GM08714 (cell line): ENCODE measurements around the gene ZFAND6.
A peak's percentile ranks its signal among the peaks of the same experiment; 100 is the strongest.
"Not testable (repeated sequence)": the region's sequence is repeated elsewhere in the genome, so short reads cannot be mapped to it uniquely, and the experiment has no call there.

Experiments
- H3K4me3 ChIP-seq: fragments of 200-500 bp; sonication (Bioruptor generic); 2 replicates; pipeline ENCODE4 v1.5.1; 2014; ENCODE audit warnings: mild to moderate bottlenecking, low read length, inconsistent platforms
- ZNF274 ChIP-seq: IDR thresholded peaks from 2 replicates; pipeline ENCODE4 v1.6.1; 2012; ENCODE audit warnings: mild to moderate bottlenecking, low read depth, low read length

Gene ZFAND6

GRCh38 chr15:80127911-80128310 lies 68.4 kb downstream of the ZFAND6 start:
- no peak for TF ChIP-seq ZNF274
- no peak overlapping the region for H3K4me3 ChIP-seq

GRCh38 chr15:80132382-80132781 lies 72.9 kb downstream of the ZFAND6 start:
- no peak for TF ChIP-seq ZNF274
- H3K4me3 ChIP-seq = no peak overlapping the region

GRCh38 chr15:80136854-80137253 lies 77.4 kb downstream of the ZFAND6 start:
- no peak overlapping the region for H3K4me3 ChIP-seq
- no peak for TF ChIP-seq ZNF274

- no peak overlapping the region for H3K4me3 ChIP-seq
- TF ChIP-seq ZNF274 = no peak
Measured at GRCh38 chr15:80138961-80139360, 79.5 kb downstream of the ZFAND6 start.

GRCh38 chr15:80140909-80141308 lies 81.4 kb downstream of the ZFAND6 start:
- no peak for TF ChIP-seq ZNF274

GRCh38 chr15:80141916-80142598 lies 82.6 kb downstream of the ZFAND6 start:
- H3K4me3 ChIP-seq = no peak overlapping the region
- no peak for TF ChIP-seq ZNF274

More at GRCh38 chr15:80140909-80141308, 81.4 kb downstream of the ZFAND6 start:
- no peak overlapping the region for H3K4me3 ChIP-seq

GRCh38 chr15:80142646-80143045 lies 83.2 kb downstream of the ZFAND6 start:
- TF ChIP-seq ZNF274 = no peak

GRCh38 chr15:80151148-80151547 lies 91.7 kb downstream of the ZFAND6 start:
- no peak overlapping the region for H3K4me3 ChIP-seq
- no peak for TF ChIP-seq ZNF274

More at GRCh38 chr15:80142646-80143045, 83.2 kb downstream of the ZFAND6 start:
- no peak overlapping the region for H3K4me3 ChIP-seq

- no peak overlapping the region for H3K4me3 ChIP-seq
- no peak for TF ChIP-seq ZNF274
Measured at GRCh38 chr15:80151576-80151975, 92.1 kb downstream of the ZFAND6 start.

- H3K4me3 ChIP-seq = peak overlapping the region; percentile 80
- no peak for TF ChIP-seq ZNF274
Measured at GRCh38 chr15:80152180-80152895, 92.9 kb downstream of the ZFAND6 start.

GRCh38 chr15:80152896-80153876 lies 93.7 kb downstream of the ZFAND6 start, which contains the start of gene FAH:
Gene FAH (plus strand): TSS chr15:80152999. CDS start chr15:80153055, 56 bp downstream.
- no peak for TF ChIP-seq ZNF274
- H3K4me3 ChIP-seq = peak within 1 kb of the TSS; percentile 80

- H3K4me3 ChIP-seq = peak overlapping the region; percentile 80; the same call in 1 of the 2 replicates
Measured at GRCh38 chr15:80153900-80154299, 94.4 kb downstream of the ZFAND6 start.

GRCh38 chr15:80154336-80154735 lies 94.9 kb downstream of the ZFAND6 start:
- no peak overlapping the region for H3K4me3 ChIP-seq
- TF ChIP-seq ZNF274 = no peak

More at GRCh38 chr15:80153900-80154299, 94.4 kb downstream of the ZFAND6 start:
- no peak for TF ChIP-seq ZNF274

GRCh38 chr15:80155001-80155377 lies 95.5 kb downstream of the ZFAND6 start:
- no peak overlapping the region for H3K4me3 ChIP-seq
- no peak for TF ChIP-seq ZNF274

- H3K4me3 ChIP-seq = not testable (repeated sequence)
Measured at GRCh38 chr15:80155378-80156175, 96.1 kb downstream of the ZFAND6 start.
